GM12891 (cell line): Measurements from ENCODE around the gene DIDO1.

Experiments used
- PAX5 ChIP-seq: IDR thresholded peaks from 2 replicates; pipeline ENCODE4 v1.6.1; 2011; ENCODE audit warnings: low read length, moderate library complexity, mild to moderate bottlenecking; ENCODE audit not compliant: insufficient read depth, severe bottlenecking
- POLR2A ChIP-seq: IDR thresholded peaks from 2 replicates; pipeline ENCODE4 v1.6.1; 2011; ENCODE audit warnings: low read depth, low read length, control low read depth
- POLR2AphosphoS5 ChIP-seq: IDR thresholded peaks from 2 replicates; pipeline ENCODE4 v1.6.1; 2011; ENCODE audit warnings: low read depth, low read length, control low read depth
- SPI1 ChIP-seq: IDR thresholded peaks from 2 replicates; pipeline ENCODE4 v1.6.1; 2011; ENCODE audit warnings: low read depth, low read length, control low read depth
- TAF1 ChIP-seq: IDR thresholded peaks from 2 replicates; pipeline ENCODE4 v1.6.1; 2011; ENCODE audit warnings: low read depth, low read length, control low read depth

GRCh38 chr20:62910217-62910766, 16.0 kb downstream of the DIDO1 start:
- TF ChIP-seq POLR2AphosphoS5 (peak; percentile 50; the same call in 1 of the 2 replicates), TAF1 (no peak), PAX5 (no peak), POLR2A (no peak), SPI1 (no peak)
